Mucosa of rectum (tissue), 2 donors: ENCODE measurements around the gene SLC2A5.
"Not testable (repeated sequence)": the region's sequence is repeated elsewhere in the genome, so short reads cannot be mapped to it uniquely, and the experiment has no call there.

Experiments
- H3K27ac ChIP-seq, 2 donors: one replicate each; pipeline ENCODE4 v1.7.0; 2013; ENCODE audit warnings: inconsistent platforms in 2 of 2, low read depth in 2 of 2, low read length in 2 of 2
- H3K27me3 ChIP-seq, 2 donors: one replicate each; pipeline ENCODE4 v1.7.0; 2013; ENCODE audit warnings: low read length in 2 of 2; ENCODE audit not compliant: control insufficient read depth in 2 of 2, insufficient read depth in 2 of 2
- H3K36me3 ChIP-seq, 2 donors: one replicate each; pipeline ENCODE4 v1.7.0; 2013; ENCODE audit warnings: low read length in 2 of 2; ENCODE audit not compliant: control insufficient read depth in 2 of 2, insufficient read depth in 2 of 2
- H3K4me1 ChIP-seq, 2 donors: one replicate each; pipeline ENCODE4 v1.7.0; 2013; ENCODE audit warnings: low read length in 2 of 2, mild to moderate bottlenecking in 1 of 2; ENCODE audit not compliant: control insufficient read depth in 2 of 2, insufficient read depth in 2 of 2
- H3K4me3 ChIP-seq, 2 donors: one replicate each; pipeline ENCODE4 v1.7.0; 2013; ENCODE audit warnings: low read length in 2 of 2
- H3K9ac ChIP-seq, 2 donors: one replicate each; pipeline ENCODE4 v1.7.0; 2013; ENCODE audit warnings: low read length in 2 of 2, low read depth in 1 of 2, mild to moderate bottlenecking in 1 of 2
- H3K9me3 ChIP-seq, 2 donors: one replicate each; pipeline ENCODE4 v1.7.0; 2013; ENCODE audit warnings: low read length in 2 of 2; ENCODE audit not compliant: control insufficient read depth in 2 of 2
- donor health status: healthy.
- donor health status: Normal muscosa, but diverticular disease.

Gene SLC2A5

GRCh38 chr1:9037476-9038337 is 31.7 kb downstream of the SLC2A5 start:
- Histone ChIP-seq H3K27me3 (no peaks in the 10 kb centered on the region), H3K4me3 (no peak overlapping the region), H3K9ac (no peak overlapping the region), H3K9me3 (peaks cover 0 to 4% of the 10 kb centered on the region in 2 donors), H3K4me1 (no peaks in the 10 kb centered on the region), H3K27ac (no peak overlapping the region), H3K36me3 (no peaks in the 10 kb centered on the region)

GRCh38 chr1:9035226-9035625 is 34.2 kb downstream of the SLC2A5 start:
- Histone ChIP-seq H3K4me3 (no peak overlapping the region), H3K36me3 (no peaks in the 10 kb centered on the region), H3K27me3 (no peaks in the 10 kb centered on the region), H3K9ac (no peak overlapping the region), H3K27ac (no peak overlapping the region), H3K4me1 (no peaks in the 10 kb centered on the region), H3K9me3 (peaks cover 0 to 4% of the 10 kb centered on the region in 2 donors)

DNA sequence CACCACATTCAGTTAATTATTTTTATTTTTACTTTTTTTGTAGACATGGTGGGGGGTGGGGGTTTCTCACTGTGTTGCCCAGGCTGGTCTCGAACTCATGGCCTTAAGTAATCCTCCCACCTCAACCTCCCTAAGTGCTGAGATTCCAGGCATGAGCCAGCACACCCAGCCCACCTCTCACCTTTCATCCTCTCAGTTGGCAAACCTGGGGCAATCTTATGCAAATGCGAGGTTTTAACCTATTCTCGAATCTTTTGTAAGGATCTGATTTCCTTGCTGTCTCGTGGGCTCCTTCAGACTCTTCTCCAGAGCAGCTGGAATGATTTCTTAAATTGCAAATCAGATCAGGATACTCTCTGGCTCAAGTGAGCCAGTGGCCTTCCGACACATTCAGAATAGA is 36.1 kb downstream of the SLC2A5 start:
- no peaks in the 10 kb centered on the region for H3K36me3 ChIP-seq
- H3K27me3 ChIP-seq = no peaks in the 10 kb centered on the region
- no peak overlapping the region for H3K4me3 ChIP-seq
- peaks cover 0 to 4% of the 10 kb centered on the region in 2 donors for H3K9me3 ChIP-seq
- H3K27ac ChIP-seq = no peak overlapping the region
- H3K4me1 ChIP-seq = no peaks in the 10 kb centered on the region
- H3K9ac ChIP-seq = no peak overlapping the region

DNA sequence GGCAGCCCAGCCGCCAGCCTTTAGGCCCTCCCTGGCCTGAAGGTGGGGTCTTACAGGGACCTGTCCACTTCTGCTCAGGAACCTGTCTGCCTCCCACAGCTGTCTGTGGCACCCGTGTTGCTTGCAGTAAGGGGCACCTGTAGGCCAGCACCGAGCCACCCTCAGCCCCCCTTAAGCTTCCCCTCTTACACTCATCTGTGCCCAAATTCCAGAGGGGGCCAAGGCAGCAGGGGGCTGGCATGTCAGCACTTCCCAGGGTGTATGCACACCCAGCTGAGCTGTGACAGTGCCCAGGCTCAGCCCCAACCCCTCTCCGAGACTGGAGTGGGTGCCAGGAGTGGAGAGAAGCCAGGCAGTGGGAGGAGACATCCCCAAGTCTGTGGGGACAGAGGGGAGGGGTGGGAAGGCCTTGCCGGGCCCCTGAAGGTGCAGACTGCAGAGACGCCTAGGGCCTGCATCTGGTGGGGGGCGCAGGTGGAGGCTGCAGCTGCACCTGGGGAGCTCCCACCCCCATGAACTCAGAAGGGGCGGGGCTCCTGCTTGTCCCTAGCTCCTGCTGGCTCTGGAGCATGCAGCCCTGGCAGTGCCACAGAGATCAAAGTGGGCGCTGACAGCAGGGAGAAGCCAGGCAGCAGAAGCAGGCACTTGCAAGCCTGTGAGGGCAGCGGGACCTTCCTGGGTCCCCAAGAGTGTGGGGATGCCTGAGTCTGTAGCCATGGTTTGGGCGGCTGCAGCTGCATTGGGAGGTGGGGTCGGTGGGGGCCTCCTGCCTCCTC is 37.8 kb downstream of the SLC2A5 start:
- Histone ChIP-seq H3K4me1 (no peaks in the 10 kb centered on the region), H3K9ac (no peak overlapping the region), H3K27ac (no peak overlapping the region), H3K4me3 (no peak overlapping the region), H3K9me3 (peaks cover 0 to 4% of the 10 kb centered on the region in 2 donors), H3K36me3 (no peaks in the 10 kb centered on the region), H3K27me3 (no peaks in the 10 kb centered on the region)

- H3K4me1 ChIP-seq, H3K4me3 ChIP-seq, H3K9me3 ChIP-seq, H3K27ac ChIP-seq, H3K27me3 ChIP-seq, H3K9ac ChIP-seq, H3K36me3 ChIP-seq: not testable (repeated sequence)
Measured at GRCh38 chr1:9031077-9031476, 38.4 kb downstream of the SLC2A5 start.

DNA sequence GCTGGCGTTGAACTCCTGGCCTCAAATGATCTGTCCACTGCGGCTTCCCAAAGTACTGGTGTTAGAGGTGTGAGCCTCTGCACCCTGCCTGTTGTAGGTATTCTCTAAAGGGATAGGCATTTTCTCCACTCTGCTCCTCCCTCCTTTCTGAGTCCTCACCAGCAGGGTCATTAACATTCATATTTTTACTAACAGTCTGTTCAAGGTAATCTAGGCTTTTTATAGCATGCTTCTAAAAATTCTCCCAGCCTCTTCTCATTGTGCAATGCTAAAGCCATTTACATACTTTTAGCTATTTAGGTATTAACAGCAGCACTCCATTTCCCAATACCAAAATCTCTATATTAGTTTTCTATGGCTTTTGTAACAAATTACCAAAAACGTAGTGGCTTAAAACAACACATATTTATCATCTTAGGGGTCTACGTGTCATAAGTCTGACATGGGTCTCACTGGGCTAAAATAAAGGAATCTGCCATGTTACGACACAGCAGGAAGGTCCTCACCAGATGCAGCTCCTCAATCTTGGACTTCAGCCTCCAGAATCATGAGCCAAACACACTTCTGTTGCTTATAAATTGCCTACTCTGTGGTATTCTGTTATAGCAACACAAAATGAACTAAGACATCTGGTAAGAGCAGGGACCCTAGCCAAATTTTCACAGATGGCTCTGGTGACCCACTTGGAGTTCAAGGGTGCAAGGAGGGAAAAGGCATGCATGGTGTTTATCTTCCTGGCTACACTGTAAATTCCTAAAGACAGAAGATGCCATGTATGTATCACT is 40.3 kb downstream of the SLC2A5 start:
- Histone ChIP-seq H3K4me3 (no peak overlapping the region), H3K4me1 (no peaks in the 10 kb centered on the region), H3K36me3 (no peaks in the 10 kb centered on the region), H3K9ac (no peak overlapping the region), H3K9me3 (no peaks in the 10 kb centered on the region), H3K27ac (no peak overlapping the region), H3K27me3 (no peaks in the 10 kb centered on the region)

DNA sequence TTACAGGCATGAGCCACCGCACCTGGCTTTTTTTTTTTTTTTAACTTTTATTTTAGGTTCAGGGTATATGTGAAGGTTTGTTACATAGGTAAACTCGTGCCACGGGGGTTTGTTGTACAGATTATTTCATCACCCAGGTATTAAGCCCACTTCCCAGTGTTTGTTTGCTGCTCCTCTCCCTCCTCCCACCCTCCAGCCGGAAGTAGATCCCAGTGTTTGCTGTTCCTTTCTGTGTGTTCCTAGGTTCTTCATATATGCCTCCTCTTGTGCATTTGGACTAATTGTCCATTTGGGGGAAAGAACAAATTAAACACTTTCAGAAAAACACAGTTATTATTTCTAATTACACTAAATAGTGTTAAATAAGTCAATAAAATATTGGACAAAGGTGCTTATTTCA is 42.1 kb downstream of the SLC2A5 start:
- no peaks in the 10 kb centered on the region for H3K9me3 ChIP-seq
- H3K4me3 ChIP-seq = no peak overlapping the region
- no peak overlapping the region for H3K9ac ChIP-seq
- no peak overlapping the region for H3K27ac ChIP-seq
- no peaks in the 10 kb centered on the region for H3K4me1 ChIP-seq
- no peaks in the 10 kb centered on the region for H3K36me3 ChIP-seq
- H3K27me3 ChIP-seq = no peaks in the 10 kb centered on the region

- Histone ChIP-seq H3K9ac (no peak overlapping the region), H3K4me3 (no peak overlapping the region), H3K4me1 (no peaks in the 10 kb centered on the region), H3K27me3 (no peaks in the 10 kb centered on the region), H3K27ac (no peak overlapping the region), H3K9me3 (no peaks in the 10 kb centered on the region), H3K36me3 (no peaks in the 10 kb centered on the region)
Measured at GRCh38 chr1:9025449-9025848, 44.0 kb downstream of the SLC2A5 start.

DNA sequence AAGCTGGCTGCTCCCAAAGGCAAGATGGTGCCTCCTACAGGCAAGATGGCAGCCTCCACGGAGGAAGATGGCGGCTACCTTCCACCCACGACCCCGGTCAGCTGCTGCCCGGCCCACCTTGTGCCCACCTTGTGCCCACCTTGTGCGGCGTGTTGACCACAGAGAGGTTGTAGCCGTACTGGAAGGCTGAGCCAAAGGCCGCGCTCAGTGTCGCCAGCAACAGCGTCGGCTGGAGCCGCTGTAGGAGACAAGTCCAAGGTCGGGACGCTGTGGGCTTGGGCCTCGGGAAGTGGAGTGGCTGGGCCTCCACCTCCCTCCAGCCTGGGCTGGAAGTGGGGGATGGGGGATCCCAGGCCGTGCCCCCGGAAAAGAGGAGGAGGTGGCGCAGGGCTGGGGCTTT is 44.6 kb downstream of the SLC2A5 start:
- Histone ChIP-seq H3K4me3 (no peak overlapping the region), H3K9ac (no peak overlapping the region), H3K27ac (no peak overlapping the region), H3K9me3 (no peaks in the 10 kb centered on the region), H3K4me1 (no peaks in the 10 kb centered on the region), H3K27me3 (no peaks in the 10 kb centered on the region), H3K36me3 (no peaks in the 10 kb centered on the region)

GRCh38 chr1:9022773-9023172 is 46.7 kb downstream of the SLC2A5 start:
- H3K36me3 ChIP-seq = no peaks in the 10 kb centered on the region
- H3K27me3 ChIP-seq = no peaks in the 10 kb centered on the region
- H3K27ac ChIP-seq = no peak overlapping the region
- H3K9ac ChIP-seq = no peak overlapping the region
- no peaks in the 10 kb centered on the region for H3K4me1 ChIP-seq
- H3K9me3 ChIP-seq = no peaks in the 10 kb centered on the region
- H3K4me3 ChIP-seq = no peak overlapping the region
